ENCODE measurements around the gene PDXDC1. TPM values are rescaled to one million over a fixed set of nuclear protein-coding genes. Genes with fewer than 3 reads are reported as not detected.
"Not testable (repeated sequence)": the region's sequence is repeated elsewhere in the genome, so short reads cannot be mapped to it uniquely, and the experiment has no call there.

Gene PDXDC1
- total RNA-seq, 1 experiment from 2014 or later: 75.5 TPM

GRCh38 chr16:14973785-14974322, 972 bp upstream of the PDXDC1 start:
- not testable (repeated sequence) for DNase-seq (ENCODE audit: low spot score)

- DNase-seq (ENCODE audit: low spot score): peak; percentile 90
These were observed 533 bp upstream of the PDXDC1 start for GRCh38 chr16:14974331-14974655.

GRCh38 chr16:14975418-14976194, 780 bp downstream of the PDXDC1 start:
- DNase-seq (ENCODE audit: low spot score): peak; percentile 57

- not testable (repeated sequence) for DNase-seq (ENCODE audit: low spot score)
These were observed 2.3 kb downstream of the PDXDC1 start for GRCh38 chr16:14976971-14977736.

GRCh38 chr16:14978281-14978680, 3.5 kb downstream of the PDXDC1 start:
- not testable (repeated sequence) for DNase-seq (ENCODE audit: low spot score)

- not testable (repeated sequence) for DNase-seq (ENCODE audit: low spot score)
These were observed 4.1 kb downstream of the PDXDC1 start for GRCh38 chr16:14978908-14979307.

GRCh38 chr16:14981234-14981633, 6.4 kb downstream of the PDXDC1 start:
- DNase-seq (ENCODE audit: low spot score): not testable (repeated sequence)

GRCh38 chr16:14982521-14982920, 7.7 kb downstream of the PDXDC1 start:
- DNase-seq (ENCODE audit: low spot score): not testable (repeated sequence)

- not testable (repeated sequence) for DNase-seq (ENCODE audit: low spot score)
These were observed 13.3 kb downstream of the PDXDC1 start for GRCh38 chr16:14988092-14988491.

- not testable (repeated sequence) for DNase-seq (ENCODE audit: low spot score)
These were observed 13.9 kb downstream of the PDXDC1 start for GRCh38 chr16:14988661-14989191.

- not testable (repeated sequence) for DNase-seq (ENCODE audit: low spot score)
These were observed 14.8 kb downstream of the PDXDC1 start for GRCh38 chr16:14989291-14990281.

GRCh38 chr16:14993277-14994151, 18.7 kb downstream of the PDXDC1 start:
- DNase-seq (ENCODE audit: low spot score): not testable (repeated sequence)

GRCh38 chr16:14996702-14997101, 21.9 kb downstream of the PDXDC1 start:
- DNase-seq (ENCODE audit: low spot score): not testable (repeated sequence)

GRCh38 chr16:14998300-14998699, 23.5 kb downstream of the PDXDC1 start:
- not testable (repeated sequence) for DNase-seq (ENCODE audit: low spot score)

GRCh38 chr16:14999845-15000244, 25.0 kb downstream of the PDXDC1 start:
- not testable (repeated sequence) for DNase-seq (ENCODE audit: low spot score)

GRCh38 chr16:15002448-15002847, 27.6 kb downstream of the PDXDC1 start:
- DNase-seq (ENCODE audit: low spot score): not testable (repeated sequence)

- not testable (repeated sequence) for DNase-seq (ENCODE audit: low spot score)
These were observed 30.7 kb downstream of the PDXDC1 start for GRCh38 chr16:15005357-15006132.

GRCh38 chr16:15008647-15009046, 33.8 kb downstream of the PDXDC1 start:
- DNase-seq (ENCODE audit: low spot score): not testable (repeated sequence)

- DNase-seq (ENCODE audit: low spot score): not testable (repeated sequence)
These were observed 38.1 kb downstream of the PDXDC1 start for GRCh38 chr16:15012941-15013340.
